Measurements from ENCODE around the gene CACNA1B.
"Not testable (repeated sequence)": the region's sequence is repeated elsewhere in the genome, so short reads cannot be mapped to it uniquely, and the experiment has no call there.

Gene CACNA1B

DNA sequence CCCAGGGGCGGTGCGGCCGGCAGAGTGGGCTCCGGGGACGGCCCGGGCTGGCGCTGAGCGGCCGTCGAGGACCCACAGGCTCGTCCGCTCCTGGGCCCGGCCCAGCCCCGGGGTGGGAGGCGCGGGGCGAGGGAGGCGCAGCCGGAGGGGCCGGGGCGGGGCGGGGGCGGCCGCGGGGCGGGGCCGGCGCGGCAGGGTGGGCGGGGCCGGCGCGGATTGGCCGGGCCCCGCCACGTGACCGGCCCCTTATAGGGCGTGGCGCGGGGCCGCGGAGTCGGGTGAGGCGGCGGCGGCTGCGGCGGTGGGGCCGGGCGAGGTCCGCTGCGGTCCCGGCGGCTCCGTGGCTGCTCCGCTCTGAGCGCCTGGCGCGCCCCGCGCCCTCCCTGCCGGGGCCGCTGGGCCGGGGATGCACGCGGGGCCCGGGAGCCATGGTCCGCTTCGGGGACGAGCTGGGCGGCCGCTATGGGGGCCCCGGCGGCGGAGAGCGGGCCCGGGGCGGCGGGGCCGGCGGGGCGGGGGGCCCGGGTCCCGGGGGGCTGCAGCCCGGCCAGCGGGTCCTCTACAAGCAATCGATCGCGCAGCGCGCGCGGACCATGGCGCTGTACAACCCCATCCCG is at the start of gene CACNA1B:
CACNA1B (plus strand) TSS at position 277 of the 617 bp plus-strand sequence; CDS start at position 429, 152 bp downstream.
- H3K27me3 Mint-ChIP-seq, result peaks cover 30% of the 10 kb centered on the region
- H3K4me3 Mint-ChIP-seq; H3K4me1 Mint-ChIP-seq (ENCODE audit: low read depth); H3K27ac Mint-ChIP-seq; H3K9me3 Mint-ChIP-seq; H3K36me3 Mint-ChIP-seq (ENCODE audit: low read depth): not testable (repeated sequence)

GRCh38 chr9:137827908-137828526 is 49.6 kb upstream of the CACNA1B start:
- Mint-ChIP-seq H3K27ac (no peak overlapping the region), H3K4me1 (ENCODE audit: low read depth) (peaks cover 4% of the 10 kb centered on the region), H3K27me3 (no peaks in the 10 kb centered on the region), H3K4me3 (no peak overlapping the region), H3K36me3 (ENCODE audit: low read depth) (peaks cover 49% of the 10 kb centered on the region), H3K9me3 (no peaks in the 10 kb centered on the region)

GRCh38 chr9:137828527-137829259 is 48.9 kb upstream of the CACNA1B start:
- no peaks in the 10 kb centered on the region for H3K27me3 Mint-ChIP-seq
- H3K9me3 Mint-ChIP-seq, result no peaks in the 10 kb centered on the region
- peaks cover 4% of the 10 kb centered on the region for H3K4me1 Mint-ChIP-seq (ENCODE audit: low read depth)
- no peak overlapping the region for H3K27ac Mint-ChIP-seq
- H3K4me3 Mint-ChIP-seq, result no peak overlapping the region
- peaks cover 47% of the 10 kb centered on the region for H3K36me3 Mint-ChIP-seq (ENCODE audit: low read depth)

DNA sequence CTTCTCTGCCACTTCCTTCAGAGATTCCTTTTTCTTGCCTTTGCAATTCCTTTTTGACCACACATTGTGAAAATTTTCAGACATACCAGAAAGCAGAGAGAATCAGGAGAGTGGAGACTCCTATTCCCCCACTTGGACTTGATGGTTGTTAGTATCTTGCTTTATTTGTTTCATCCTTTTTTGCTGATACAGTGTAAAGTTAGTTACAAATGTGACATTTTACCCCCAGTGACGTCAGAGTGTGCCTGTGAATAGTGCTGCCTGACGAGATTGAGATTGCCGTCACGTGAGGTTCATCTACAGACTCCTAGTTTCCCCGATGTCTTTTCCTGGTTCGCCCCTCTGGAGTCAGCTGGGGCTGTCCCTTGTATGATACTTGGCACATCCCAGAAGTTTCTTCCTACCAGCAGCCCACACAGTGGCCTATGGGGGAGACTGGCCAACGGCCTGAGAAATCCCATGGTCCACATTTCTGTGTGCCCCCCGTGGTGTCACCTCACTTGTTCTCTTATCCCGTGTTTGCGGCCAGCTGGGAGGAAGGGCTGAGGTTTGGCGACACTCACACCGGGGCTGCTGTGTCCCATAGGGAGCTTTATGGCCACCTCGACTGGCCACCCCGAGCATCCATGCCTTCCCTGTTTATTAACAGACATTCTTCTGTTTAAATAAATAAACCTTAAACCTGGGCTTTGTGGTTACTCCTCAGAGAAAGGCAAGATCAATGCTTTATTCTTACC is 48.2 kb upstream of the CACNA1B start:
- H3K9me3 Mint-ChIP-seq, result no peaks in the 10 kb centered on the region
- H3K27me3 Mint-ChIP-seq, result no peaks in the 10 kb centered on the region
- peaks cover 40% of the 10 kb centered on the region for H3K36me3 Mint-ChIP-seq (ENCODE audit: low read depth)
- H3K4me3 Mint-ChIP-seq, result no peak overlapping the region
- no peak overlapping the region for H3K27ac Mint-ChIP-seq
- peaks cover 4% of the 10 kb centered on the region for H3K4me1 Mint-ChIP-seq (ENCODE audit: low read depth)

DNA sequence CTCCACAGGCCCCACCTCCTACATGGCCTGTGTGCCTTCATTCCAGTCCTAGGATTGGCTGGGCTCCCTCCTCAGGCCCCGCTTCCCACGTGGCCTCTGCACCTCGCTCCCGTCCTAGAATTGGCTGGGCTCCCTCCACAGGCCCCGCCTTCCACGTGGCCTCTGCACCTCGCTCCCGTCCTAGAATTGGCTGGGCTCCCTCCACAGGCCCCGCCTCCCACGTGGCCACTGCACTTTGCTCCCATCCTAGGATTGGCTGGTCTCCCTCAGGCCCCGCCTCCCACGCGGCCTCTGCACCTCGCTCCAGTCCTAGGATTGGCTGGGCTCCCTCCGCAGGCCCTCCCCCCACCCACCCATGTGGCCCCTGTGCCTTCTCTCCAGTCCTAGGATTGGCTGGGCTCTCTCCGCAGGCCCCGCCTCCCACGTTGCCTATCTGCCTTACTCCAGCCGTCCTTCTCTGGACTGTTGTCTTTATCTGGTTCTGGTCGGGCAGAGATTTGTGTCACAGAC is 45.3 kb upstream of the CACNA1B start:
- Mint-ChIP-seq H3K27me3 (no peaks in the 10 kb centered on the region), H3K9me3 (no peaks in the 10 kb centered on the region), H3K4me3 (no peak overlapping the region), H3K36me3 (ENCODE audit: low read depth) (peaks cover 23% of the 10 kb centered on the region), H3K4me1 (ENCODE audit: low read depth) (no peaks in the 10 kb centered on the region), H3K27ac (no peak overlapping the region)

GRCh38 chr9:137832830-137833590 is 44.6 kb upstream of the CACNA1B start:
- no peak overlapping the region for H3K27ac Mint-ChIP-seq
- peaks cover 20% of the 10 kb centered on the region for H3K36me3 Mint-ChIP-seq (ENCODE audit: low read depth)

DNA sequence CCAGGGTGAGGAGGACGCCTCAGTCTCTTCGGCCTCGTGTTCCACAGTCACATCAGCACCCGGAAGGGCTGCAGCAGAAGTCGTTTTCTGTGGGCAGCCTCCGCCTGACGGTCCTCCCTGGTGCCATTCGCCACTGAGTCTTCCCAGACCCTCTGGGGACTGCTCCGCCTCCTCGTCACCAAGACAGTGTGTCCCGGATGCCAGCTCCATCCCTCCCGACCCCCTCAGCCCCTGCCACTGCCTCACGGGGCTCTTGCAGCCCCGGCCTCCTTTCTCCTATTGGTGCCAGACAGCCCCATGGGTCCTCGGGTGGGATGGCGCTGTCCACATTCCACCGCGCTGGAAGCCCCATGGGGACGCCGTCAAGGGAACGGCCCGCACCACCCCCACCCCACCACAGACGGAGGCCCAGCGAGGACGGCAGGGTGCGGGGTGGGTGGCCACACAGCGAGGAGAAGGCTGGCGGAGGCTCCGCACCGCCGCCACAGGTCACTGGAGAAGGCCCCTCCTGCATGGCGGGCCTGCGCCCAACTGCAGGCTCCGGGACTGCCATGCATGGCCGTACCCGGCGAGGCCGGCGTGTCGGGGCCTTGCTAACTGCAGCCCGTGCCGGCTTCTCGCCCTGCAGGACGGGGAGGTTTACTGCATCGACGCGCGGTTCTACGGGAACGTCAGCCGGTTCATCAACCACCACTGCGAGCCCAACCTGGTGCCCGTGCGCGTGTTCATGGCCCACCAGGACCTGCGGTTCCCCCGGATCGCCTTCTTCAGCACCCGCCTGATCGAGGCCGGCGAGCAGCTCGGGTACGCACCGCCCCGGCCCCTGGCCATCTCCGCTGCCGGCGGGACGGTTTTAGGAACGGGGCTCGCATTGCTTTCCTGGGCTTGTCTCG is 43.6 kb upstream of the CACNA1B start:
- peaks cover 20% of the 10 kb centered on the region for H3K36me3 Mint-ChIP-seq (ENCODE audit: low read depth)
- H3K4me1 Mint-ChIP-seq (ENCODE audit: low read depth), result no peaks in the 10 kb centered on the region
- H3K27ac Mint-ChIP-seq, result no peak overlapping the region
- no peaks in the 10 kb centered on the region for H3K27me3 Mint-ChIP-seq
- no peak overlapping the region for H3K4me3 Mint-ChIP-seq
- no peaks in the 10 kb centered on the region for H3K9me3 Mint-ChIP-seq

More at GRCh38 chr9:137832830-137833590, 44.6 kb upstream of the CACNA1B start:
- H3K27me3 Mint-ChIP-seq, result no peaks in the 10 kb centered on the region
- H3K9me3 Mint-ChIP-seq, result no peaks in the 10 kb centered on the region
- H3K4me1 Mint-ChIP-seq (ENCODE audit: low read depth), result no peaks in the 10 kb centered on the region
- no peak overlapping the region for H3K4me3 Mint-ChIP-seq

GRCh38 chr9:137834846-137835546 is 42.6 kb upstream of the CACNA1B start:
- no peak overlapping the region for H3K4me3 Mint-ChIP-seq
- H3K4me1 Mint-ChIP-seq (ENCODE audit: low read depth), result no peaks in the 10 kb centered on the region
- H3K27me3 Mint-ChIP-seq, result no peaks in the 10 kb centered on the region
- no peaks in the 10 kb centered on the region for H3K9me3 Mint-ChIP-seq
- no peak overlapping the region for H3K27ac Mint-ChIP-seq
- H3K36me3 Mint-ChIP-seq (ENCODE audit: low read depth), result peaks cover 16% of the 10 kb centered on the region

GRCh38 chr9:137836151-137836830 is 41.3 kb upstream of the CACNA1B start:
- Mint-ChIP-seq H3K9me3 (no peaks in the 10 kb centered on the region), H3K27me3 (no peaks in the 10 kb centered on the region), H3K4me3 (no peak overlapping the region), H3K4me1 (ENCODE audit: low read depth) (no peaks in the 10 kb centered on the region), H3K27ac (no peak overlapping the region), H3K36me3 (ENCODE audit: low read depth) (peaks cover 14% of the 10 kb centered on the region)

- Mint-ChIP-seq H3K27ac (no peak overlapping the region), H3K4me1 (ENCODE audit: low read depth) (no peaks in the 10 kb centered on the region), H3K9me3 (no peaks in the 10 kb centered on the region), H3K27me3 (no peaks in the 10 kb centered on the region), H3K4me3 (no peak overlapping the region), H3K36me3 (ENCODE audit: low read depth) (peaks cover 11% of the 10 kb centered on the region)
Measured at GRCh38 chr9:137836831-137837241, 40.7 kb upstream of the CACNA1B start.

- no peak overlapping the region for H3K4me3 Mint-ChIP-seq
- H3K36me3 Mint-ChIP-seq (ENCODE audit: low read depth), result peaks cover 9% of the 10 kb centered on the region
- no peaks in the 10 kb centered on the region for H3K27me3 Mint-ChIP-seq
- H3K9me3 Mint-ChIP-seq, result no peaks in the 10 kb centered on the region
- no peaks in the 10 kb centered on the region for H3K4me1 Mint-ChIP-seq (ENCODE audit: low read depth)
- no peak overlapping the region for H3K27ac Mint-ChIP-seq
Measured at GRCh38 chr9:137837345-137838278, 40.0 kb upstream of the CACNA1B start.

DNA sequence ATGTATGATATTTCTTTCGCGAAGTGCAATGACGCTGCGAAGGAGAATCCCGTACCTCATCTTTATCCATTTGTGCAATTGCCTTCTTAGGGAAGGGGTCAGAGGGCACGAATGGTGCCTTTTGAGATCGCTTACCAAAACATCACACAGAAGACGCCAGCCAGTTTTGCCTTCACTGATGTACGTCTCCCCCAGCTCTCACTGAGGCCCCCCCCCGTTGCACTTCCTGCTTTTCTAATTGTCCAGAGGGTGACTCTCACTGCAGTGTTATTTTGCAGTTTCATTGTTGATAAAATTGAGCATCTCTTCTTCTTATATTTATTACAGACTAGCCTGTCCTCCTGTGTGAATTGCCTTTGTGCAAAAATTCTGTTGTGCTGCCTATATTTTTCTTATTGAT is 39.0 kb upstream of the CACNA1B start:
- H3K27me3 Mint-ChIP-seq, result no peaks in the 10 kb centered on the region
- H3K4me1 Mint-ChIP-seq (ENCODE audit: low read depth), result no peaks in the 10 kb centered on the region
- no peaks in the 10 kb centered on the region for H3K9me3 Mint-ChIP-seq
- H3K36me3 Mint-ChIP-seq (ENCODE audit: low read depth), result peaks cover 7% of the 10 kb centered on the region
- H3K27ac Mint-ChIP-seq, result no peak overlapping the region
- H3K4me3 Mint-ChIP-seq, result no peak overlapping the region

All from stimulated activated naive CD8-positive, alpha-beta T cell treated with anti-CD3 and anti-CD28 coated beads, Interleukin-15, Interleukin-2, amounts not matched to agents 100 ng/mL and 50 ng/mL, for 24 hours (primary cell).